ENCODE results near the gene FCN1.
"Not testable (repeated sequence)": the region's sequence is repeated elsewhere in the genome, so short reads cannot be mapped to it uniquely, and the experiment has no call there.

The FCN1 gene

DNA sequence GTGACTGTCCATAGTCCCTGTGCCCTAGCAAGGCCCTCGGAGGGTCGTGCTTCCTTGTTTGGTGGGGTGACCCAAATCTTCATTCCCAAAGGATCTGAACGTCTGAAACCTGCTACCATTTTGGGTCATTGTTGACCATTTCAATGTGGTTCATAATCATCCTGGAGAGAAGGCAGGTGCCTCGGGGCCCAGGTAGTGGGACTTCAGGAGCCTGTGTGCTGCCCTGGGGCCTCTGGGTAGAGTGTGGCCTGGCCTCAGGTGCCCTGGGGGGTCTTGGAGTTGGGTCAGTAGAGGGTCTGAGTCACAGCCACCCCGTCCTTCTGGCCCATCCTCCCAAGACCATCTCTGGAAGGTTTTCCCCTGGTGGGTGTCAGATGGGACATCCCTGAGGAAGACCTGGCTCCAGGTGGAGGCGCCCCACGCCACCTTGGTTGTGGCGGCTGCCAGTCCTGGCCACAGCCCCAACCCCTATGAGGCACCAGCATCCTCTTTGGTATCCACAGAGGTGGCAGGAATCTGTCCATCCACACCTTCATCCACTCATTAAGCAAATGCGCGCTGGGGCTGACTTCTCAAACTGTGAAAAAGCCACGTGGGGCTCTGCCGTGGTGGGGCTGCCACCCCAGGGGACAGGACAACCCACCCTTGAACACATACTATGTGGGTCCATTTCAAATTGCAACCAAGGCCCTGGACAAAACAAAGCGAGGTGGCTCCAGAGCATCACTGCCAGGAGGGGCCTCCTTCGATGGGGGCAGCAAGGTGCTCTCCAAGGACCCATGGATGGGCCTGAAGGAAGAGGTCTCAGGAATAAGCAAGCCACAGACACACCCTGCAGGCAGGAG is 41.6 kb upstream of the FCN1 start:
- no peak overlapping the region for H3K27ac ChIP-seq
- no peak overlapping the region for H3K4me3 ChIP-seq
- TF ChIP-seq, protein P1, sequence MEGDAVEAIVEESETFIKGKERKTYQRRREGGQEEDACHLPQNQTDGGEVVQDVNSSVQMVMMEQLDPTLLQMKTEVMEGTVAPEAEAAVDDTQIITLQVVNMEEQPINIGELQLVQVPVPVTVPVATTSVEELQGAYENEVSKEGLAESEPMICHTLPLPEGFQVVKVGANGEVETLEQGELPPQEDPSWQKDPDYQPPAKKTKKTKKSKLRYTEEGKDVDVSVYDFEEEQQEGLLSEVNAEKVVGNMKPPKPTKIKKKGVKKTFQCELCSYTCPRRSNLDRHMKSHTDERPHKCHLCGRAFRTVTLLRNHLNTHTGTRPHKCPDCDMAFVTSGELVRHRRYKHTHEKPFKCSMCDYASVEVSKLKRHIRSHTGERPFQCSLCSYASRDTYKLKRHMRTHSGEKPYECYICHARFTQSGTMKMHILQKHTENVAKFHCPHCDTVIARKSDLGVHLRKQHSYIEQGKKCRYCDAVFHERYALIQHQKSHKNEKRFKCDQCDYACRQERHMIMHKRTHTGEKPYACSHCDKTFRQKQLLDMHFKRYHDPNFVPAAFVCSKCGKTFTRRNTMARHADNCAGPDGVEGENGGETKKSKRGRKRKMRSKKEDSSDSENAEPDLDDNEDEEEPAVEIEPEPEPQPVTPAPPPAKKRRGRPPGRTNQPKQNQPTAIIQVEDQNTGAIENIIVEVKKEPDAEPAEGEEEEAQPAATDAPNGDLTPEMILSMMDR (IDR thresholded peaks at IDR 0.05), result no peak
- DNase-seq (ENCODE audit: low spot score), result no peak

DNA sequence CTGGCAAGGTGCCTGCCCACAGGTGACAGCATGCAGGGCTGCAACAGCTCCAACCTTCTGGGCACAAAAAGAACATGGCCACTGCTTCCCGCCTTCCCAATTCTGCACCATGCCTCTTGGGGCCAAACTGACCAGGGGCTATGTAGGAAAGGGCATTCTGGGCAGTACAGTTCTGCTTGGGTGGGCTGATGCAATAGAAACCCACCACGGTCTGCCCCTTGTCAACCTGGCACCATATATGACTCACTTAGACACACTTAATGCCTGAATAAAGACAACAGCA is 40.2 kb upstream of the FCN1 start:
- TF ChIP-seq, protein P1 (IDR thresholded peaks at IDR 0.05), result no peak
- H3K4me3 ChIP-seq, result no peak overlapping the region
- no peak for DNase-seq (ENCODE audit: low spot score)
- H3K27ac ChIP-seq, result no peak overlapping the region

DNA sequence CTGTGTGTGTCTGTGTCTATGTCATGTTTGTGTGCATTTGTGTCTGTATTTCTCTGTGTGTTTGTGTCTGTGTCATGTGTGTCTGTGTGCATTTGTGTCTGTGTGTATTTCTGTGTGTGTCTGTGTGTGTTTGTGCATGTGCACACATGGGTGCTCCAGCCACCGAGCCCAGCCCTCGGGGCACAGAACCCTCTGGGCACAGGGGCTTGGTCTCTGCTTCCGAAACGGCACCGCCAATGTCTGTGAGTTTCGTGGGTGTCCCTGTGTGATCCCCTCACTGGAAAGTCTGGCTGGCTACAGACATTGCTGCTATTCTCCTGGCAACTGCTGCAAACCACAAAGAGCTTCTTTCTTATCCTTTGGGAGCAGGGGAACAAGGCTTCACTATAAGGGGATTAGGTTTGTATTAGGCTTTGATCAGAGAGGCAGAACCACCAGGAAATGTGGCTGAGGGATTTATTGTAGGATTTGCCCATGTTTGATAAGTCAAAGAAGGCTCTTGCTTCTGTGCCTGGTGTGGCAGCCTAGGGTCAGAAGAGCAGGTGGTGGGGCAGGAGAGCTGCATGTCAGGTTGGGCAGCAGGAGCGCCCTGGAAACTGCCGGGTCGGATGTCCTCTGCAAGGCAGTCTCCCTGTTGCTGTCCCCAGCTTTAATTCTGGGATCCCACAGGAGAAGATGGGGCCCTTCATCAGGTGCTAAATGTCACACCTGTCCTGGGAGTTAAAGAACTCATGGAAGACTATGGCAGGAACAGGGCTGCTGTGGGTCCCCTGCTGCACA is 39.6 kb upstream of the FCN1 start:
- H3K4me3 ChIP-seq, result no peak overlapping the region
- DNase-seq (ENCODE audit: low spot score), result no peak
- TF ChIP-seq, protein P1 (IDR thresholded peaks at IDR 0.05), result no peak
- no peak overlapping the region for H3K27ac ChIP-seq

DNA sequence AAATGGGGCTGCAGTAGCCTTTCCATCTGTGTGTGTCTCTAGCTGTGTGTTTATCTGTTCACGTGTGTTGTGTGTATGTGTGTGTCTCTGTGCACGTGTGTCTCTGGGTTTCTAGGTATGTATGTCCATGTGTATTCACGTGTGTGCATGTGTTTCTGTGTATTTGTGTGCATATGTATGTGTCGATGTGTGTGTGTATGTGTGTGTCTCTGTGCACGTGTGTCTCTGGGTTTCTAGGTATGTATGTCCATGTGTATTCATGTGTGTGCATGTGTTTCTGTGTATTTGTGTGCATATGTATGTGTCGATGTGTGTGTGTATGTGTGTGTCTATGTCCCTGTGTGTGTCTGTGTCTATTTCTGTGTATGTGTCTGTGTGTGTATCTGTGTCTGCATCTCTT is 38.7 kb upstream of the FCN1 start:
- H3K27ac ChIP-seq; DNase-seq (ENCODE audit: low spot score); H3K4me3 ChIP-seq: not testable (repeated sequence)

DNA sequence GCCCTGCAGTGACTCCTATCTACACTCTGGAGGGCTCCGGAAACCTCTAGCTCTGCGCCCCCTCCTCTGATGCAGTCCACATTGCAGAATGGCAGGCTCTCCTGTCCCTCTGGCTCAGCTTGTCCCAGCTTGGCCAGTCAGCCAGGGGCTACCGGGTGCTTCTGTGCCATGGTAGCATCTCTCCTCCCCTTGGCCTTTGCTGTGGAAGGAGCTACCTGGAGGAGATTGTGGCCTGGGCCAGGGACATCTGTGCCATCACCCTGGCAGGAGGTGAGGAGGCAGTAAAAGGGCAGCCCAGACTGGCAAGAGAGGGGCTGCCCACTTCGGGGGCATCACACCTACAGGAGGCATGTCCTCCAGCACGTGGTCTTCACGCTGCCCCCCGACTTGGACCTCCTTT is 38.1 kb upstream of the FCN1 start:
- TF ChIP-seq, protein P1 (IDR thresholded peaks at IDR 0.05), result no peak
- H3K4me3 ChIP-seq, result no peak overlapping the region
- no peak overlapping the region for H3K27ac ChIP-seq
- no peak for DNase-seq (ENCODE audit: low spot score)

DNA sequence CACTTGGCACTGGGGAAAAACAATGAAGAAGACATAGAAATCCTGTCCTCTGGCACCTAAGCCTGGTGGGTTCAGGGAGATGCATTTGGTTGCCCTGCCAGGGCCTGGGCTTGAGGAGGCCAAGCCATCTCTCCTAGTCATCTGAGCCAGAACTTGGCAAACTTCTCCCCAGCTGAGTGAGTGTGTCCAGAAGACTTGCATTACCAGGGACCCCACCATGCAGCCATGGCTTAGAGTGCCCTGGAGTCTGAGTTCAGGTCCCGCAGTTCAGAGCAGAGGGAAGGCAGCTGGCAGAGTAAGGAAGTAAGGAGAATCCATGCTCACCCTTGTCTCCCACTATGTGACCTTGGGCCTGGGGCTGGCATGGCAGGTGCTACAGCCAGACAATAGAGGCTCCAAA is 37.4 kb upstream of the FCN1 start:
- DNase-seq (ENCODE audit: low spot score), result no peak
- Histone ChIP-seq H3K27ac (no peak overlapping the region), H3K4me3 (no peak overlapping the region)
- TF ChIP-seq, protein P1 (IDR thresholded peaks at IDR 0.05), result no peak

DNA sequence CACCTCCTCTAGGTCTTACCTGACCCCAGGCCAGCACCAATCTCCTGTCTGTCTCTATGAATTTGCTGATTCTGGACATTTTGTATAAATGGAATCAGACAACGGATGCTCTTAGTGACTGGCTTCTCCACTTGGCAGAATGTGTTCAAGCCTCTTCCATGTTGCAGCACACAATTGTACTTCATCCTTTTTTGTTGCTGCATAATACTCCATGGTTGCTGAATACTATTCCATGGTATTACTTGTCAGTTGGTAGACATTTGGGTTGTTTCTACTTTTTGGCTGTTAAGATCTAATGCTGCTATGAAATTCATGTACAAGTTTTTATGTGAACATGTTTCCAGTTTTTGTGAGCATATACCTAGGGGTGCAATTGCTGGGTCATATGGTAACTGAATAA is 34.3 kb upstream of the FCN1 start:
- H3K27ac ChIP-seq, result no peak overlapping the region
- TF ChIP-seq, protein P1 (IDR thresholded peaks at IDR 0.05), result no peak
- DNase-seq (ENCODE audit: low spot score), result no peak
- no peak overlapping the region for H3K4me3 ChIP-seq
